Measurements from ENCODE around the gene CNTN1.
"Not testable (repeated sequence)": the region's sequence is repeated elsewhere in the genome, so short reads cannot be mapped to it uniquely, and the experiment has no call there.

CNTN1 gene

DNA sequence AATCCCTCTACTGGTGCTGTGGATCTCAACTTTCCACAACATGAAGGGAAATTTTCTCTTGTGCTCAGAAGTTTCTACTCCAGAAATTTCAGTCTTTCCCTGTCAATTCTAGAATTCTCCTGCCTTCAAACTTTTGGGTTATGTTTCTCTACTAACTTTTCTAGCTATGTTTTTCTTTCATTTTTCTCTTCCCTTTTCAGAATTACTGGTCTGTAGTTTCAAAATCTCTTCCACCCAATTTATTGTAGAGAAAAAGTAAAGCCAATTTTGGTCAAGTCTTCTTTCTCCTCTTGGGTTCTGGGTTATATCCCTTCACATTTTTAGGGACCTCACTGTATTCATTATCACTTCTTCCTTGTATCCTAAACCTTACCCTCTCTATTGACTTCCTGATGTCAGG is 18.9 kb downstream of the CNTN1 start:
- DNase-seq: no peak

DNA sequence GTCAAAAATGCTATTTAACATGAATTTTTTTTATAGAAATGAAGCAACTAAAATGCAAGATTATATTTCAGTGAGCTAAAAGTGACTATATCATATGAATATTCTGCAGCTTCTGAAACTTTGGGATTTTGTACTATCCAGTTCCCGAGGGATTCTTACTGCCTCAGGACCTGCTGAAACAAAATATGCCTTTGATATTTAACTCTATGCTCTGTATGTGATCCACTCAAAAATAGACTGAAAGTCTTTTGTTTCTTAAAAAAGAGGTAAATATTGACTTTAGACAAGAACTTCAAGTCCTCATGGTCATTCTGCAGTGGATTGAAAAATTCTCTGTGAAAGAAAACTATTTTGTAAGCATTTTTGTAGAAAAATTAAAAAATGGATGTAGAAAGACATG is 22.4 kb downstream of the CNTN1 start:
- no peak for DNase-seq

DNA sequence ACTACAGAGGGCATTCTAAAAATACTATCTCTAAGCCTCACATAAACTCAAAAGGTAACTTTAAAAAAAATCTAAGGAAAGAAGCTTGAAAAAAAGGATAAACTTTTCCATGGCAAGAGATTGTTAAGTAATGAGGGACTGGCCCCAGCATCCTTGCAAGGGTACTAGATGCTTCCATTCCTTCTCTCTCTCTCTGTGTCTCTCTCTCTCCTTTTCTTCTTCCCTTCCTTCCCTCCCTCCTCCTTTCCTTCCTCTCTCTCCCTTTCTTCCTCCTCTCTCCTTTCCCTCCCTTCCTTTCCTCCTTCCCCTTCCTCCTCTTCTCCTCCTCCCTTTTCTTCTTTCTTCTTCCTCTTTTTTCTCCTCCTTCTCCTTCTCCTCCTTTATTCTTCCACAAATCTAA is 23.8 kb downstream of the CNTN1 start:
- DNase-seq: no peak

DNA sequence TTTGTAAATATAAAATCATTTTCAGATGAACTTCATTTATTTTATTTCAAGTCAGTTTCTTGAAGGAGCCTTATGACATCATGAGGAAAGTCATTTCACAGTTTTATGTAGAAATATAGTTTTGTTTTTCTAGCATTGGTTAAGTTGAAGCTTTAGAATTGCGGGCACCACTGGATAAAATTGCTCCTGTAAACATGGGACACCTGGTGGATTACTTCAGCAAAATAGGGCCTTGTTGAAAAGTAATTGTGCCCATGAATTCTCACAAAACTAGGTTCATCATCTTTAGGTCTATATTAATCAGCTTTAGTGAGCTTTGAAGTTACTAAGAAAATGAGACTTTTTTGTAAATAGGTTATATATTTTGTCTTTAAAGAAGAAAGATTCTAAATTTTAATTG is 25.3 kb downstream of the CNTN1 start:
- DNase-seq: no peak

DNA sequence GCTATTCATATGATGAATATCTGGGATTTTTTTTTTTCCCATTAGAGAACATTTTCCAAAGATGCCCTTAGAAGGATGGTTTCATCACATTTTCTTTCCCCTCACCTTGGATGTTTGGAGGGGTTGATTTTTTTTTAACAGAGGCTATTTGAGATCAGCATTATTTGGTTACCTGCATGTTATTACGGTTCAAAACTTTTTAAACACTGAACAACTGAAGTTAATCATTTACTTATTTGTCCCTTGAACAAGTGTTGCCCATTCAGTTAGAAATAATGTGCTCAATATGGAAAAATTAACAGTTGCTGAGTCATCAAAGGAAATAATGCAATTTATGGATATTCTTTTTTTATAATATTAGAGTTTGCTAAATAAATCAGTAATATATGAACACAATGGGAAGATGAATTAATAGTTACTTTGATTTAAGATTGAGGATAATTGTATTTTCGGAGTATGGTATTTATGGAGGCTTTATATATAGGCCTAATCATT is 26.7 kb downstream of the CNTN1 start:
- DNase-seq: no peak

DNA sequence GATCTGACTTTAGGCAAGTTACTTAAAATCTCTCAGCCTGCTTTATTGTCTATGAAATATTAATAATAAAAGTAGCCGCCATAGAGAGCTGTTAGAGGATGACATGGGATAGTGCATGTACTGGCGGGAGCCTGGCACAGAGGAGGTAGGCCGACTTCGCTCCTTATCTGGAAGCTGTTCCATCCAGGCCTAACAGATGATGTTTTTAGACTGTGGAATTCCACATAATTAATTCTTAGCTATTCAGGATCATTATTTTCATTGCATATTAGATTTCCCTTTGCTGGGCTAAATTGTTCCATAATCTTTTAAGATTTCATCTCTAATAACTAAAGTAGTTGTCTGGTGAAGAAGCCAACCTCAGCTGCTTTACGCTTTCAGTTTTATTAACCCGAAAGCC is 30.8 kb downstream of the CNTN1 start:
- no peak for DNase-seq

DNA sequence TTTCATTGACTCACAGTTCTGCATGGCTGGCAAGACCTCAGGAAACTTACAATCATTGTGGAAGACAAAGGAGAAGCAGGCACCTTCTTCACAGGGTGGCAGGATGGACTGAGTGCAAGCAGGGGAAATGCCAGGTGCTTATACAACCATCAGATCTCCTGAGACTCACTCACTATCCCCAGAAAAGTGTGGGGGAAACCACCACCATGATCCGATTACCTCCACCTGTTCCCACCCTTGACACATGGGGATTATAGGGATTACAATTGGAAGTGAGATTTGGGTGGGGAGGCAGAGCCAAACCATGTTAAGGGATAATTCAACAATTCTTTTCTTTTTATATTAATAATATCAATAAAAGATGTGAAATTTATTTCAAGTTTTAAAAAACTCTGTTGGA is 34.1 kb downstream of the CNTN1 start:
- no peak for DNase-seq

DNA sequence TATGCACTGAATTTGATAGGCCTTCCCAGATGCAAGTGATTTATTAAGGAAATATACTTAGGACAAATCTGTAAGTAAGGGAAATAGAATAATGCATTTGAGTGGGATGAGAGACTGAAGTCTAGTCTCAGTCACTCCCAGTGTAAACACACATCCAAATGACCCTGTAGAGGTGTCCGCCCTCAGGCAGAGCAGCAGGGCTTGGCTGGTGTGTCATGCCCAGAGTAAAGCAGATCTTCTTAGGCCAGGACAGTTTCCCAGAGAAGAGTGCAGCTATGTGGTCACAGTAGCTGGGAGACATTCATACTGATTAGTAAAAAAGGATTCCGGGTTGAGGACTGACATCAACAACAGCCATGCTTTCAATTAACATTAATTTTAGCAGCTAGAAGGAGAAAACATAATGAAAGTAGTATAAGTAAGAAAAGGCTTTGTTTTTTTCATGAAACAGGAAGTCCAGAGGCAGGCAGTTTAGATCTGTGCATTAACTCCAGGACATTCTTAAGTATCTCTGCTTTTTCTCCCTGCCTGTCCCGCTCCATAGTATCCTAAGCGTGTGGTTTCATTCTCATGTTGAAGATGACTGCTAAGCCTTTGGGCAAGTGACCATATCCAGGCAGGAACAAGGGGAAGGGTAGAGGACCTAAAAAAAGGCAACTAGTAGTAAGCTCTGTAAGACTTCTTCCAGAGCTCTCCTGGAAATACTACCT is 35.7 kb downstream of the CNTN1 start:
- no peak for DNase-seq

DNA sequence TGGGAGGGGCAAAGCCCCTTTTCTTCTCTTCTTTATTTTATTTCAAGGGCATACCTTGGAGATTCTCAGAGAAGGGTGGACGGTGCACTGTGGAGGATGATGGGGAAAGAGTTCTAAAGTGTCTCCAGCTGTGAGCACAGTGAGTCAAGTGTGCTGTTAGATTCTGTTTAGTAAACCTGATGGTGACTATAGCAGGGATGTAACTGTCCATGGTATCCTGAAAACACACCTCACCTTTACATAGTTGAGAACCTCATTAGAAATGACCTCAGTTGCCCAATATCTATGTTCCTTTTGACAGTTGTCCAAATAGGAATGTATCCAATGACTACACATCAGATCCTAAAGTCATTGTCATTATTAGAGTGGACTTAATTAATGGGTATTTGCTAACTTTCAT is 38.0 kb downstream of the CNTN1 start:
- no peak for DNase-seq

DNA sequence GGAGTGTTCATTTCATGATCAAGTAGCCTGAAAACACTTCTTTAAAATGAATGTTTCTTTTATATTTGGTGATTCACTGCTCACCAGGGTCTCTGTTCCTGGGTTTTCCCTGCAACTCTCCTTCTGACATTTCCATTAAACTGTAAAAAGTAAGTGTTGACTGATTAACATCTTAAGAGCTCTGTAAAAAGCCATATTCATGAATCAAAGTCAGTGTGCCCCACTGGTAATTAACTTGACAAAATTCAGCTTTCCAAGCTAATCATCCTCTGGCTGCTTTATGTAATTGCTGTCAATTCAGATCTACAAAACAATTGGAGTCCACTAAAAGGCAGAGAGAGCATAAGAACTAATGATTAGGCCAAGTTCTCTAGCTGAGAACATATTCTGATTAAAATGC is 41.6 kb downstream of the CNTN1 start:
- no peak for DNase-seq

DNA sequence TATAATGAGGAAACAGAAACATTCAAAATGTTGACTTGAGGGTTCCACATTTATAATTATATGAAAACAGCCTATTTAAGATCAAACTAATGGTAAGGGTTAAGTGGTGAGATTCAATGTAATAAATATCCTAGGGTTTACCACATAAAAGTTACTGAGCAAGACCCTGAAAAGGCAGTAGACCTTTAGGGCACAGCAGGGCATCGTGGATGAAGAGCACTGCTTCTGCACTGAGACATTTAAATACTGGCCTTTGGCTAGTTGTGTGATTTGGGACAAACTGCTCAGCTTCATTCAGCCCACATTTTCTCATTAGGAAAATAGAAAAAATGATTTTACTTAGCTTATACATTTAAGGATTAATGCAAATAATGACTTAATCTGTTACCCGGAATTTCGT is 42.0 kb downstream of the CNTN1 start:
- no peak for DNase-seq

DNA sequence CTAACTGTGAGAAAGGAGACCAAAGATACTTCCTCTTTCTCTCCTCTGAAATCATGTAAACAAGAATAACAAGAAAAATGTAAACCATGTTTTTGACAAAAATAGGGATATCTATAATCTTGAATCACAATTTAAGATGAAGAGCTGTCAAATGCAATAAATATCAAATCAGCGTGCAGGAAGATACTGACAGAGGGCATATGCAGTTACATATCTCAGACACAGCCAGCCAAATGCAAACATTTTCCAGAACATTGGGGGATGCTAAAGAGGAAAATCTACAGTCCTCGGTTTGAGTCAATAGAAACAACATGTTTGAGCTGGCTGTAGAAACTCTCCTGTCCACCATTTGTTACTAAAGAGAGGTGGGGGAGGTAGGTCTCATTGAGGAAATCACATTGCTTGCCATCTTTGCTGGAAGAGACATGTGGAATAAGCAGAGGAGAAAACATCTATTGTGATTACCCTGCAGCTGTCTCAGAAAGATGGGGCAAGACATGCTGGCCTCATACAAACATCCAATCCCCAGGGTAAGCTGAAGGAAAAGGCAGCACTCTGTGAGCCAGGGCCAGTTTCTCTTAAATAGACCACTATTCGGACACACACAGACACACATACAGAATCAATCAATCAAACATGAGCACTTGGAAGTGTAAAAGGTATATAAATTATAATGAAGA is 43.5 kb downstream of the CNTN1 start:
- no peak for DNase-seq

DNA sequence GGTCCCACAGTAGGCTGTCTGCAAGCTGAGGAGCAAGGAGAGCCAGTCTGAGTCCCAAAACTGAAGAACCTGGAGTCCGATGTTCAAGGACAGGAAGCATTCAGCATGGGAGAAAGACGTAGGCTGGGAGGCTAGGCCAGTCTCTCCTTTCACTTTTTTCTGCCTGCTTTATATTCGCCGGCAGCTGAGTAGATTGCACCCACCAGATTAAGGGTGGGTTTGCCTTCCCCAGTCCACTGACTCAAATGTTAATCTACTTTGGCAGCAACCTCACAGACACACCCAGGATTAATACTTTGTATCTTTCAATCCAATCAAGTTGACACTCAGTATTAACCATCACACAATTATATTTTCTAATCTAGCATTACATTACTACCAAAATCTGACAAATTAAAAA is 45.2 kb downstream of the CNTN1 start:
- DNase-seq: not testable (repeated sequence)

DNA sequence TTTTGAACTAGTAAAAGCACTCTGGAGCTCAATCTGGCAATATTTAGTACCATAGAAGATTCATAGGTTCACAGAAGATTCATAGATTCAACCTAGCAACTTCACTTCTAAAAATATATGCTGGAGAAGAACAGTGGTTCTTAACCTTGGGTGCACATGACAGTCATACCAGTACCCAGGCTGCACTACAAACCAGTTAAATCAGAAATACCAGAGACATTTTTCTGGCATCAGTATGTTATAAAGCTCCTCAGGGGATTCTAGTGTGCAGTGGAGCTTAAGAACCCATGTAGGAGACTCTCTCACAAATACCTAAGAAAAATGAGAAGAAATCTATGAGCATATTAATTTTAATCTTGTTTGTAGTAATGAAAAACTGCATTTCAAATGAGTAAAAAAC is 46.6 kb downstream of the CNTN1 start:
- DNase-seq: no peak

DNA sequence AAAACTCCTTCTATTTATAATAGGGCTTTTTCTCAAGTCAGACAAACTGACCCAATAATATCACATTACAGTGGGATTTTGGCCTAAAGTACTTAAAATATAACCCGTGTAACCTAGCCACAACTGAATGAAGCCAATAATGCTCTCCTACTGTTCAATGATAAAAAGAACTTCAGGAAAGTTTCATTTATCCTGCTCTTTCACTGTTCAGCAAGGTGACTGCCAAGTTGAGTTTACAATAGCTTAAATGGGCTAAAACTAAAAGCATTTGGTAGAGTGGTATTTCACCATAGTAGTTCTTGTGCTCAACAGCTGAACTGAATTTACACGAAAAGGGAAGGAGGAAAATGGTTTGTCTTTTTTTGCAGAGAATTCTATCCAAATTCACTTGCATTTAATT is 49.8 kb downstream of the CNTN1 start:
- no peak for DNase-seq

DNA sequence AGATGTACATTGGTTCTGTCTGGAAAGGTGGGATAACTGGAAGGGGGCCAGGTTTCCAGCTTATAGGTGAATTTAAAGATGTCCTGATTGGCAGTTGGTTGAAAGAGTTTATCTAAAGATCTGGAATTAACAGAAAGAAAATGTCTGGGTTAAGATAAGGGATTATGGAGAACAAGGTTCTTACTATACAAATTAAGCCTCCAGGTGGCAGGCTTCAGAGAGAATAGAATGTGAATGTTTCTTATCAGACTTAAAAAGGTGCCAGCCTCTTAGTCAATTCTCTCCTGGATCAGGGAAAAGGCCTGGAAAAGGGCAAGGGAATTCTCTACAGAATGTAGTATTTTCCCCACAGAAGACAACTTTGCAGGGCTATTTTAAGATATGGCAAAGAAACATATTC is 53.1 kb downstream of the CNTN1 start:
- no peak for DNase-seq

DNA sequence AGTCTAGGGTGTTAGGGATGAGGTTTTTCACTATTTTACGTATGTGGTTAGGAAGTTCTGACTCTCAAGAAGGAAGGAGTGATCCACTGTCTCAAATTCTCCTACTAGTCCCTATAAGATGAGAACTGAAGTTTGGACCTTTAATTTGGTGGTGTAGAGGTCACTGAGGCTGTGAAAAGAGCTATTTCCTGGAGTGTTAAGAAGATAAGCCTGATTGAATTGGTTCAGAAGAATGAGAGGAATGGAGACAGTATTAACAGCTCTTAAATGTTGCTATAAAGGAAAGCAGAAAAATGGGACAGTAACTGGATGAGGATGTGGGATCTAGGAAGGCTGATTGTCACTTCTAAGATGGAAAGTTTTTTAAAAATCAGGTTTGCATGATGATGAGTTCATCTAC is 57.6 kb downstream of the CNTN1 start:
- no peak for DNase-seq

DNA sequence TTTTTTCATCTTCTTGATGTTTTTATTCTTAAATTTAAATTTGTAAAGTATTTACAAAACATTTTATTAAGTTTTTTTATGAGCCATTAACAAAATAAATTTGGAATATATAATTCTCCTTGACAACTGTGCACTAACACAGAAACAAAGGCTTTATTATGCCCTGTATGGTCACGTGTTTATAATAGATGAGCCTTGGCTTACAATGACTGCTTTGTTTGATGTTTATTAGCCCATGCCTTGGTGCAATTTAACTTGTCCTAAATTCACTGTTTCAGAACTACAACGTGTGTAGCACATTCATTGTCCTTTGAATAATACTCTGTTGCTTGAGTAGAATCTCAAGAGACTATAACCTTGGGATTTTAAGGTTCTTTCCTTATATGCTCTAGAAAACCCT is 59.8 kb downstream of the CNTN1 start:
- no peak for DNase-seq

DNA sequence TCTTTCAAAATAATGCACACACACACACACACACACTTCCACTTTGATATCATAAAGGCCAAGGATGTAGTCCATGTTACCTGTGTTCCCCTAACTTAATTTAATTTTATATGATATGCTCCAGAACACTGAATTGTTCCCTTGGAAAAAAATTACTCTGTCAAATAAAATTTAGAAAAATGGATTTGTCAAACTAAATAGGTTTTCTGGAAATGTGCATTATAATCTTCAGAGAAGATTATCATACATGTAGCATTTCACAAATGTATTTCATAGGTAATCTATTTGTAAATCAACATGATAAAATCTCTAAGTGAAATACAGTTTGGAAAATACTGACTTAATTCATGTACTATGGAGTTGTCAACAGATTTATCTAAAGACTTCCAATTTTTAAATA is 68.6 kb downstream of the CNTN1 start:
- DNase-seq: no peak

DNA sequence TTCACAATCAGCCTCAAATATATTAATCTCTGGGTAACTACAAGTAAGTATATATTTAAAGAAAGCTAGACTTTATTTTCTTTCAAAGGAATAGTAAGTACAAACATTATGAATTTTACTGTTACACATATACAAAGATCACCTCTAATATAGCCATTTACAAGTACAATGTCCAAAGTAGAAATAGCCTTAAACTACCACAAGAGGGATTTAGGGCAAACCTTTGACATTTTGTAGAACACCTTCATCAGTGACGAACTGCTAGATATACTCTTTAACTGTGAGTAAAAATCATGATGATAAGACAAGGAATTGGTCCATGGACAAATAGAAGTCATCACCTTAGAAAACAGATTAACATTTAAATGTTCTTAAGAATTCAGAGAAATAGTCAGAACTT is 69.8 kb downstream of the CNTN1 start:
- DNase-seq: no peak

DNA sequence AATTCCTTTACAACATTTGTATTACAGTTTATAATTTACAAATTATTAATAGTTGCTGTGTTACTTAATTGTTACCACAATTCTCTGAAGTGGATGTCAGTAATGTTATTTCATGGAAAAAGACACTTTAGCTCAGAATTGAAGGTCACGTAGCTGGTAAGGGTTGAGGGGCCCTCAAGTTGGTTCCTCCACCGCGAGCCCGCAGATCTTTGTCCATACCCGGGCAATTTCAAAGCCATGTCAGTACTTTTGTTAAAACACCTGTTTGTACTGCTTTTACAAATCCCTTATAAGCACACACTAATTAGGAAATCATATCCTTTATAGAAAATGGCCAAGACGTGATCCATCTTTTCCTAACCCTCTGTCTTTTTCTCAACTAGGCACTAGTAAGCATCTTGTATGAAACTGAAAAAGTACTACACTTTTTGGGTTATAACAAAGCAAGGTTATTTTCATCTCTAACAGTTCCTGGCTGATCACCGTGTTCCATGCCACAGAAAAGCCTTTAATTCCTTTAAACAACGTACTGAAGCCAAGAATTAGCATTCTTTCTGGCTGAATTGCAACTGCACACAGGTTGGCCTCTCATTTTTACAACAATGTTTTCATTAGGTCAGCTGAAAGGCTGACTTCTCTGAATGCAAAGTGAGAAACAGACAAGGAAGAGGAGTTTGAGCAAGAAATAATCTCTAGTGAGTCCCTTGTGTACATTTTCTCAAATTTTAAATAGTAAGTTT is 76.1 kb downstream of the CNTN1 start:
- no peak for DNase-seq

DNA sequence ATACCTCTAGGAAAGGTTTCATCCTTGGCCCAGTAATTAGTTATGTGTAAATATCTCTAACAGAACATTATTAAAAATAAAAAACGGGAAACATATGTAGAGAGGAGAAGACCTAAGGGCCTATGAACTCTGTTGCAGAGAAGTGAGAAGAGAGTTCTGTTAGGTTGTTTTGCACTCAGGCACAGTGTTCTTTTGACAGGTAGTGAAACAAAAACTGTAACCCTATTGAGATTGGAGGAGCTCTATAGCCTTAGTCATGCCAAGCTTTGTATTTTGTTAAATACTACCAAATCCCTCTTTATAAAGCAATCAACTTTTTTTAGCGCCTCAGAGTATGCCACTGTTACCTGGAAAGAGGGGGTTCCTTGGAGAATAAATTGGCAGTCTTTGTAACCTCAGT is 77.6 kb downstream of the CNTN1 start:
- no peak for DNase-seq

DNA sequence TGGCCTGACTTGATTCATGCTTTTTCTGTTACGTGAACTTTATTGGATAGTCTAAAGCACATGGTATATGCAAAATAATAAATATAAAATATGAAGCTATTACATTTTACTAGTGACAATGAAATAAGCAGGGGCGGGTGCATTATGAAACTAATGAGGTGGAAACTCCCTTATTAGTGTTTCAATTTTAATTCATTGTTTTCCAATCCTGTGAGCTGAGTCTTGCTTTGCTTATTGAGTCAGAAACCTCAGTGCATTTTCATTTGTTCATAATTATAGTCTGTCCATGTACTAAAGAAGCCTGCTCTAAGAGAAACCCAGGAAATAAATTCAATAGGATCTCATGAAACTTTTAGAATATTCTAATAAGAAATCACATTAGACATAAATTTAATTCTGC is 78.5 kb downstream of the CNTN1 start:
- no peak for DNase-seq

DNA sequence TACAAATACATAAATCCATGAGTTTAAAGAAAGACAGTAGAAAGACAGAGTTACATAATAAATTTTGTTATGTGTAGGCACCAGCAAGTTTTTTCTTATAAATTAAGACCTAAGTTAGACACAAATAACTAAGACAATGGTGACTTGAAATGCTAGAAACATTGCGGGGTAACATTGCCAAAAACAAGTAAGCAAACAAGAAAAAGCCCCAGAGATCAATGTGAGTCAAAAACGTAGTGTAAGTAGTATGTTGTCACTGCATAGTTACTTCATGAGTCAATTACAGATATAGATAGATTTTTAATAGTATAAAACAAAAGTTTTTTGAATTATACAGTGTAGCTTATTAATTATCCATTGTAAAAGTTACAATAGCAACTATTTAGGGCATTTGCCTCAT is 83.4 kb downstream of the CNTN1 start:
- DNase-seq: no peak
